H9 (cell line): Measurements from ENCODE around the gene COPS9. TPM values are rescaled to one million over a fixed set of nuclear protein-coding genes. Genes with fewer than 3 reads are reported as not detected.

Source experiments
- DNase-seq: peaks from one replicate; pipeline ENCODE4 v3.0.0-alpha.2; 2017
- H2AFZ ChIP-seq: one replicate; pipeline ENCODE4 v1.6.1; 2013; ENCODE audit warnings: mild to moderate bottlenecking, low read length, control low read depth, moderate library complexity
- H2AK5ac ChIP-seq: 2 replicates; pipeline ENCODE4 v1.6.1; 2013; ENCODE audit warnings: low read length, control low read depth, mixed read lengths; ENCODE audit not compliant: insufficient read length
- H2BK120ac ChIP-seq: one replicate; pipeline ENCODE4 v1.6.1; 2013; ENCODE audit warnings: low read depth, mild to moderate bottlenecking, low read length, control low read depth, inconsistent platforms; ENCODE audit not compliant: poor library complexity, severe bottlenecking
- H2BK12ac ChIP-seq: 2 replicates; pipeline ENCODE4 v1.6.1; 2013; ENCODE audit warnings: low read length, control low read depth, mixed read lengths, low read depth; ENCODE audit not compliant: insufficient read length
- H2BK15ac ChIP-seq: 2 replicates; pipeline ENCODE4 v1.6.1; 2013; ENCODE audit warnings: low read depth, low read length, control low read depth
- H2BK20ac ChIP-seq: one replicate; pipeline ENCODE4 v1.6.1; 2013; ENCODE audit warnings: low read depth, mild to moderate bottlenecking, low read length, control low read depth, inconsistent platforms; ENCODE audit not compliant: poor library complexity, severe bottlenecking
- H2BK5ac ChIP-seq: 2 replicates; pipeline ENCODE4 v1.6.1; 2013; ENCODE audit warnings: low read length, control low read depth, mixed read lengths; ENCODE audit not compliant: insufficient read length
- H3K14ac ChIP-seq: 2 replicates; pipeline ENCODE4 v1.6.1; 2013; ENCODE audit warnings: low read length, control low read depth; ENCODE audit not compliant: insufficient read depth
- H3K18ac ChIP-seq: 2 replicates; pipeline ENCODE4 v1.6.1; 2013; ENCODE audit warnings: low read depth, mild to moderate bottlenecking, mixed read lengths, low read length, control low read depth; ENCODE audit not compliant: insufficient read length
- H3K23ac ChIP-seq: 2 replicates; pipeline ENCODE4 v1.6.1; 2013; ENCODE audit warnings: low read length, control low read depth, mixed read lengths, low read depth; ENCODE audit not compliant: insufficient read length
- H3K23me2 ChIP-seq: 2 replicates; pipeline ENCODE4 v1.6.1; 2013; ENCODE audit warnings: low read depth, mild to moderate bottlenecking, mixed read lengths, low read length, control low read depth; ENCODE audit not compliant: insufficient read length, poor library complexity, severe bottlenecking
- H3K27ac ChIP-seq: 2 replicates; pipeline ENCODE4 v1.5.1; 2013; ENCODE audit warnings: low read length, control low read depth, mixed read lengths, low read depth; ENCODE audit not compliant: insufficient read length
- H3K27me3 ChIP-seq: 2 replicates; pipeline ENCODE4 v1.6.1; 2013; ENCODE audit warnings: low read length, control low read depth, inconsistent platforms; ENCODE audit not compliant: insufficient read depth
- H3K4ac ChIP-seq: 2 replicates; pipeline ENCODE4 v1.6.1; 2013; ENCODE audit warnings: low read depth, mild to moderate bottlenecking, control low read depth, inconsistent platforms, low read length, moderate library complexity
- H3K4me1 ChIP-seq: 2 replicates; pipeline ENCODE4 v1.6.1; 2013; ENCODE audit warnings: low read length, control low read depth, inconsistent platforms; ENCODE audit not compliant: insufficient read depth
- H3K4me2 ChIP-seq: 2 replicates; pipeline ENCODE4 v1.6.1; 2013; ENCODE audit warnings: low read length, control low read depth, mixed read lengths; ENCODE audit not compliant: insufficient read length, insufficient read depth
- H3K56ac ChIP-seq: 2 replicates; pipeline ENCODE4 v1.6.1; 2013; ENCODE audit warnings: low read depth, mild to moderate bottlenecking, mixed read lengths, low read length, control low read depth; ENCODE audit not compliant: insufficient read length
- H3K79me1 ChIP-seq: 2 replicates; pipeline ENCODE4 v1.6.1; 2013; ENCODE audit warnings: low read depth, mild to moderate bottlenecking, moderate library complexity, low read length, control low read depth, inconsistent platforms; ENCODE audit not compliant: insufficient read depth, poor library complexity, severe bottlenecking
- H3K79me2 ChIP-seq: 2 replicates; pipeline ENCODE4 v1.6.1; 2013; ENCODE audit warnings: low read length, control low read depth, inconsistent platforms; ENCODE audit not compliant: insufficient read depth
- H3K9ac ChIP-seq: 2 replicates; pipeline ENCODE4 v1.6.1; 2013; ENCODE audit warnings: low read length, control low read depth, mixed read lengths; ENCODE audit not compliant: insufficient read length; ENCODE audit errors: extremely low read depth
- H3K9me3 ChIP-seq: one replicate; pipeline ENCODE4 v1.6.1; 2013; ENCODE audit warnings: low read depth, low read length, inconsistent platforms; ENCODE audit not compliant: control insufficient read depth
- H3T11ph ChIP-seq: one replicate; pipeline ENCODE4 v1.6.1; 2013; ENCODE audit warnings: mild to moderate bottlenecking, low read length, control low read depth, inconsistent platforms
- H4K20me1 ChIP-seq: one replicate; pipeline ENCODE4 v1.6.1; 2013; ENCODE audit not compliant: control insufficient read depth, insufficient read length, insufficient read depth
- H4K5ac ChIP-seq: 2 replicates; pipeline ENCODE4 v1.6.1; 2013; ENCODE audit warnings: low read depth, mild to moderate bottlenecking, mixed read lengths, low read length, control low read depth; ENCODE audit not compliant: insufficient read length
- H4K8ac ChIP-seq: replicated peaks from 2 replicates; pipeline ENCODE4 v1.6.1; 2013; ENCODE audit warnings: low read length, control low read depth, mixed read lengths, low read depth; ENCODE audit not compliant: insufficient read length
- H4K91ac ChIP-seq: 2 replicates; pipeline ENCODE4 v1.6.1; 2013; ENCODE audit warnings: low read depth, mild to moderate bottlenecking, moderate library complexity, mixed read lengths, low read length, control low read depth; ENCODE audit not compliant: insufficient read length
- H3K27ac Mint-ChIP-seq, 3 experiments: 2 replicates in 2 of 3; 3 replicates in 1 of 3; pipeline ENCODE4 v1.8.0; 2020 to 2021; ENCODE audit warnings: mixed read lengths in 3 of 3, mild to moderate bottlenecking in 1 of 3, moderate library complexity in 1 of 3
- H3K27me3 Mint-ChIP-seq: 2 replicates; pipeline ENCODE4 v1.8.0; 2021; ENCODE audit warnings: low read depth, mild to moderate bottlenecking, moderate library complexity, mixed read lengths
- H3K36me3 Mint-ChIP-seq, 3 experiments: 2 replicates in 2 of 3; 3 replicates in 1 of 3; pipeline ENCODE4 v1.8.0; 2020 to 2021; ENCODE audit warnings: low read depth in 3 of 3, mixed read lengths in 3 of 3; ENCODE audit not compliant: insufficient read depth in 1 of 3
- H3K4me1 Mint-ChIP-seq, 2 experiments: 2 replicates each; pipeline ENCODE4 v1.8.0; 2020; ENCODE audit warnings: mixed read lengths in 2 of 2
- H3K4me3 Mint-ChIP-seq, 2 experiments: 2 replicates in 1 of 2; 3 replicates in 1 of 2; pipeline ENCODE4 v1.8.0; 2020 to 2021; ENCODE audit warnings: mild to moderate bottlenecking in 2 of 2, mixed read lengths in 2 of 2, moderate library complexity in 1 of 2
- H3K9me3 Mint-ChIP-seq, 2 experiments: 2 replicates in 1 of 2; 3 replicates in 1 of 2; pipeline ENCODE4 v1.8.0; 2020; ENCODE audit warnings: mild to moderate bottlenecking in 2 of 2, mixed read lengths in 2 of 2, moderate library complexity in 1 of 2
- CTCF ChIP-seq: fragments of 200-600 bp; sonication (generic); conservative IDR thresholded peaks from 3 replicates; pipeline ENCODE4 v1.8.0; 2021; ENCODE audit warnings: antibody characterized with exemption, mild to moderate bottlenecking
- WGBS: extraction: QIAGEN DNeasy Blood & Tissue Kit; methylation state at CpG from one replicate; pipeline ENCODE4 v1.1.7; 2013; ENCODE audit warnings: missing lambda C conversion rate, low lambda C conversion rate, mixed read lengths; ENCODE audit not compliant: insufficient read length; ENCODE audit errors: extremely low coverage; 5-methylcytosine and 5-hydroxymethylcytosine counted together
- total RNA-seq: library from RNA; stranded (reverse); gene quantifications from 2 replicates; pipeline ENCODE4 v1.2.1, GENCODE V29; 2021

COPS9 gene
- total RNA-seq, 1 experiment from 2014 or later = 142 TPM

DNA sequence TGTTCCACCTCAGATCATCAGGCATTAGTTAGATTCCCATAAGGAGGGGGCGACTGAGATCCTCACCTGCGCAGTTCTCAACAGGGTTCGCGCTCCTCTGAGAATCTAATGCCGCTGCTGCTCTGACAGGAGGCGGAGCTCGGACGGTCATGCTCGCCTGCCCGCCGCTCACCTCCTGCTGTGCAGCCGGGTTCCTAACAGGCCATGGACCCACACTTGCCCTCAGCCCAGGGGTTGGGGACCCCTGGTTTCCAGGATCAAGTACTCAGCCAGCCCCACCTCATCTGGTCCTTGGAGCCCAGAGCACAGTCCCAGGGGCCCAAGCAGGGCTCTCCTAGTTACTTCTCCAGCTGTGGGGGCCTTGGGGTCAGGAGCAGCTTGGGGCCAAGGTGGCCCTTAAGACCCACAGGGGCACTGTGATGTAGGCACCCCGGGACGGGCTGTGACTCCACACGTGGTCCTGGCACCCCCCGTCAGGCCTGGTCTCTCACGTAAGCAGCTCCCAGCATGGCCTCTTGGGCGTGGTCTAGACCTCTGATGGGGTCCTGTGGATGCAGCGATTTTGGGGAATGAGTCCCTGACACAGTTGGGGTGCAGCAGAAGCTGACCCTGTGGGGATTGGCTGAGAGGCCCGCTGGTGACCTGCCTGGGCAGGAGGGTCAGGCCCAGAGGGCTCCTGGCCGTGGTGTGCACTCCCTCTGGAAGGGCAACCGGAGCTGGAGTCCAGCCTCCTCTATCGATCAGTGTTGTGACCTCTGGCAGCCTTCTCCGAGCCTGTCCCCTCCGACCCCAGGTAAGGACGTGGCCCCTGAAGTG lies 32.6 kb upstream of the COPS9 start:
- H3K27ac Mint-ChIP-seq = peak overlapping the region in 1 of 3 experiments; percentile 32; a peak in 1 of 7 replicates

More for the DNA sequence above, 32.6 kb upstream of the COPS9 start:
- Histone ChIP-seq H4K91ac (no peak overlapping the region), H3K18ac (no peak overlapping the region), H3K27ac (no peak overlapping the region), H2AK5ac (no peak overlapping the region), H3K23me2 (no peaks in the 10 kb centered on the region), H3K4ac (no peak overlapping the region), H3K27me3 (no peaks in the 10 kb centered on the region), H2BK15ac (no peak overlapping the region), H2BK20ac (no peak overlapping the region), H3K23ac (no peak overlapping the region), H2BK12ac (no peak overlapping the region), H3T11ph (no peak overlapping the region), H4K20me1 (no peaks in the 10 kb centered on the region), H3K4me1 (no peaks in the 10 kb centered on the region), H4K8ac (no peak overlapping the region), H3K9ac (no peak overlapping the region), H2AFZ (no peak overlapping the region), H2BK120ac (no peak overlapping the region), H3K79me2 (no peaks in the 10 kb centered on the region), H2BK5ac (no peak overlapping the region), H3K79me1 (no peaks in the 10 kb centered on the region), H3K9me3 (no peaks in the 10 kb centered on the region), H3K56ac (no peak overlapping the region), H4K5ac (no peak overlapping the region), H3K4me2 (no peak overlapping the region), H3K14ac (no peak overlapping the region)
- Mint-ChIP-seq H3K4me1 (0 out of 4 replicates have a peak, but pooled peaks cover 0 to 2% of the 10 kb centered on the region in 2 experiments), H3K27me3 (peaks cover 20% of the 10 kb centered on the region), H3K4me3 (no peak overlapping the region), H3K36me3 (peaks cover 0 to 4% (median 0%) of the 10 kb centered on the region in 3 experiments; a peak in 1 of 7 replicates), H3K9me3 (peaks cover 4 to 13% of the 10 kb centered on the region in 2 experiments; a peak in 2 of 5 replicates)
- no peak for TF ChIP-seq CTCF
- WGBS = no CpG with 5 or more reads among the region's 26 CpGs
- DNase-seq = no peak
